Natural killer cell treated with Interleukin-12 subunit alpha and Interleukin-12 subunit beta and Interleukin-15 and Interleukin-18, amount 100 ng/mL, for 72 hours (primary cell): Measurements from ENCODE around the gene UBA6. TPM values are rescaled to one million over a fixed set of nuclear protein-coding genes. Genes with fewer than 3 reads are reported as not detected.
"Not testable (repeated sequence)": the region's sequence is repeated elsewhere in the genome, so short reads cannot be mapped to it uniquely, and the experiment has no call there.

Experiments
- ATAC-seq, 2 donors: fragments of 150-1000 bp; cut with Tn5 transposase in 1 of 2; sonication (Bioruptor Pico), chemical (Tn5 transposase) in 1 of 2; 2 replicates each; pipeline ENCODE4 v1.10.0; 2021
- DNase-seq: peaks from one replicate; pipeline ENCODE4 v3.0.0; 2022; ENCODE audit warnings: low spot score
- H3K27ac Mint-ChIP-seq, 2 donors: 1 replicate in 1 of 2; 2 replicates in 1 of 2; pipeline ENCODE4 v1.8.0; 2022; ENCODE audit warnings: mixed read lengths in 2 of 2, mild to moderate bottlenecking in 1 of 2, moderate library complexity in 1 of 2
- H3K27me3 Mint-ChIP-seq, 2 donors: 1 replicate in 1 of 2; 2 replicates in 1 of 2; pipeline ENCODE4 v1.8.0; 2022; ENCODE audit warnings: mixed read lengths in 2 of 2
- H3K36me3 Mint-ChIP-seq: one replicate; pipeline ENCODE4 v1.8.0; 2022; ENCODE audit warnings: mixed read lengths
- H3K4me1 Mint-ChIP-seq, 2 donors: 1 replicate in 1 of 2; 2 replicates in 1 of 2; pipeline ENCODE4 v1.8.0; 2022; ENCODE audit warnings: low read depth in 2 of 2, mixed read lengths in 2 of 2, mild to moderate bottlenecking in 1 of 2
- H3K4me3 Mint-ChIP-seq: one replicate; pipeline ENCODE4 v1.8.0; 2022; ENCODE audit warnings: mixed read lengths
- H3K9me3 Mint-ChIP-seq: 2 replicates; pipeline ENCODE4 v1.8.0; 2022; ENCODE audit warnings: mixed read lengths
- total RNA-seq, 2 donors: library from RNA; stranded (reverse); gene quantifications; one replicate each; pipeline ENCODE4 v1.2.3, GENCODE V29; 2022

Gene UBA6
- total RNA-seq, 2 donors from 2014 or later: 77.8 to 90.9 TPM

DNA sequence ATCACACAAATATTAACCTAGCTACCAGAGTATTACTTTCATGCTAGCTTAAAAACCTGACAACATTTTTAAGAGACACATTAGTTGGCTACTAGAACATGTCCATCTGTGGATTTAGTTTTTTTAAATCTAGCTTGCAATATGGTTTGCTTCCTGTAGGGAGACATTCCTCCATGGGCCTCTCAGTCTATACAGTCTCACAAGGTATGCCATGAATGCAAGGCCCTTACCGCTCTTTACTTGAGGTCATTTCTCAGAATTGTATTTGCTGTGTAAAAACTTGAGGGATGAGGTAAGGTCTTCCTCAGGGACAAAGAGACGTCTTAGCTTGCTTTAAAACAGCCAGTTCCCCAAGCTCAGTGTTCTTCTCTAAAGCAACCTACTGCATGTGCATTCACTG, 26.9 kb downstream of the UBA6 start:
- no peaks in the 10 kb centered on the region for H3K4me1 Mint-ChIP-seq
- DNase-seq (no peak), ATAC-seq (no peak)
- H3K27ac Mint-ChIP-seq: no peak overlapping the region
- H3K4me3 Mint-ChIP-seq: no peak overlapping the region
- H3K27me3 Mint-ChIP-seq: no peaks in the 10 kb centered on the region
- H3K36me3 Mint-ChIP-seq: peaks cover 22% of the 10 kb centered on the region
- no peaks in the 10 kb centered on the region for H3K9me3 Mint-ChIP-seq

DNA sequence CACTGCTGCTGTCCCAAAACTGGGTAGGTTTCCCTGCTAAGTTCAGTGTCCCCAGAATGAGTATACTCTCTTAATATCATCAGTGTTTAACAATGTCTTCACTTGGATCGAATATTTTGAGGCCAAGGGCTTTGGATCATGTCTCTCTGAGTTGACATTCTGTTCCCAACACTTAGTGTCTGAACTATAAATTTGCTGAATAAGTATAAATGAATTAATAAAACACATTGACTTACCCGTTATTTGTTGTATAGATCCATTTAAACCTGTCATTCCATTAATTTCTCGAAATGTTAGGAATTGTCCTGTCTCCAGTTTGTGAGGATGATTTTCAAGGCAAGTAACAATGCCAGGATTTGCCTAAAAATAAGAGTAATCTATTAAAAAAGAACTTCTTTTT, 32.6 kb downstream of the UBA6 start:
- DNase-seq (no peak), ATAC-seq (no peak)
- no peak overlapping the region for H3K27ac Mint-ChIP-seq
- no peaks in the 10 kb centered on the region for H3K4me1 Mint-ChIP-seq
- H3K36me3 Mint-ChIP-seq: peaks cover 23% of the 10 kb centered on the region
- H3K27me3 Mint-ChIP-seq: no peaks in the 10 kb centered on the region
- H3K4me3 Mint-ChIP-seq: no peak overlapping the region
- H3K9me3 Mint-ChIP-seq: no peaks in the 10 kb centered on the region

DNA sequence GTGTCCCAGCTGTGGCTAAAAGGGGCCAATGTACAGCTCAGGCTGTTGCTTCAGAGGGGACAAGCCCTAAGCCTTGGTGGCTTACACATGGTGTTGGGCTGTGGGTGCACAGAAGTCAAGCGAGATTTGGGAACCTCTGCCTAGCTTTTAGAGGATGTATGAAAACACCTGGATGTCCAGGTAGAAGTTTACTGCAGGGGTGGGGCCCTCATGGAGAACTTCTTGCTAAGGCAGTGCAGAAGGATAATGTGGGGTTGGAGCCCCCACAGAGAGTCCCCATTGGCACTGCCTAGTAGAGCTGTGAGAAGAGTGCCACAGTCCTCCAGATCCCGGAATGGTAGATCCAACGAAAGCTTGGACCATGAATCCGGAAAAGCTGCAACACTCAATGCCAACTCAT, 40.5 kb downstream of the UBA6 start:
- DNase-seq (no peak), ATAC-seq (no peak)
- Mint-ChIP-seq H3K9me3 (peaks cover 6% of the 10 kb centered on the region), H3K4me1 (peaks cover 22 to 23% of the 10 kb centered on the region in 2 donors), H3K36me3 (peaks cover 37% of the 10 kb centered on the region), H3K4me3 (no peak overlapping the region), H3K27me3 (no peaks in the 10 kb centered on the region), H3K27ac (no peak overlapping the region)

DNA sequence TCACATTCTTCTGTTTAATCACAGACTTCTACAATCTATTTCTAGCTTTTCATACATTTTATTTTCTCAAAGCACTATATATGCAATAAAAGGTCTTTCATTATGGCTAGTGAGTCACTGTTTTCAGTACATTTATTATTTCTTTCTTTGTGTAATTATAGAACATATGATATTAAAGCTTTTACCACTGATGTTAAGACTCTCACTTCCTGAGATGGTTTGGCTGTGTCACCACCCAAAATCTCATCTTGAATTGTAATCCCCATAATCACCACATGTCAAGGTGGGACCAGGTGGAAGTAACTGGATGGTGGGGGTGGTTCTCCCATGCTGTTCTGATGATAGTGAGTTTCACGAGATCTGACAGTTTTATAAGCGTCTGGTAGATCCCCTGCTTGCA, 41.9 kb downstream of the UBA6 start:
- ATAC-seq (no peak), DNase-seq (no peak)
- Mint-ChIP-seq H3K27me3 (no peaks in the 10 kb centered on the region), H3K9me3 (peaks cover 6% of the 10 kb centered on the region), H3K4me1 (peaks cover 24 to 27% of the 10 kb centered on the region in 2 donors), H3K4me3 (no peak overlapping the region), H3K27ac (no peak overlapping the region), H3K36me3 (peaks cover 50% of the 10 kb centered on the region)

DNA sequence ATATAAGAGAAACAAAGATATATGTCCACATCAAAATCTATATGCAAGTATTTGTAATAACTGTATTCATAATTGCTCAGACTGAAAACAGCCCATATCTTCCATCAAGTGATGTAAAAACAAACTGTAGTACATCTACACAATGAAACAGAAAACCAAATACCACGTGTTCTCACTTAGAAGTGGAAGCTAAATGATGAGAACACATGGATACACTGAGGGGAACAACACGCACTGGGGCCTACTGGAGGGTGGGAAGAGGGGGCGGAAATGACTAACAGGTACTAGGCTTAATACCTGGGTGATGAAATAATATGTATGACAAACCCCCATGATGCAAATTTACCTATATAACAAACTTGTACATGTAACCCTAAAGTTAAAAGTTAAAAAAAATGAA, 42.7 kb downstream of the UBA6 start:
- no peak overlapping the region for H3K4me3 Mint-ChIP-seq
- H3K27me3 Mint-ChIP-seq: no peaks in the 10 kb centered on the region
- peaks cover 29 to 31% of the 10 kb centered on the region in 2 donors for H3K4me1 Mint-ChIP-seq
- H3K27ac Mint-ChIP-seq: peak overlapping the region; percentile 58 to 64
- no peak for DNase-seq
- peaks cover 58% of the 10 kb centered on the region for H3K36me3 Mint-ChIP-seq
- peak; percentile 56 to 62 for ATAC-seq
- peaks cover 6% of the 10 kb centered on the region for H3K9me3 Mint-ChIP-seq

DNA sequence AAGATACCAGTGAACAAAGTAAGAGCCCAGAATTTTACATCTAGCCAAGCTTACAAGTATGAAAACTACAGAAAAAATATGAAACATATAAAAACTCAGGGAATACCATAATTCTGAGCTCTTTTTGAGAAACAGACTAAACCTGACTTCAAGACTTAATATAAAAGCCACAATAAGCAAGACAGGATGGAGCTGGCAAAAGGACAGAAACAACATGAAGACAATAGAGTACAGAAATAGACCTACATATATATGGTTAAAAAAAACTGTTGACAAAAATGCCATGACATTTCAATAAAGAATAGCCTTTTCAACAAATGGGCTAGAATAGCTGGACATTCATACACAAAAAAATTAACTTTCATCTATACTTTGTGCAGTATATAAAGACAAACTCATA, 49.4 kb downstream of the UBA6 start:
- Mint-ChIP-seq H3K4me1 (peaks cover 10 to 12% of the 10 kb centered on the region in 2 donors), H3K27me3 (no peaks in the 10 kb centered on the region), H3K4me3 (no peak overlapping the region), H3K36me3 (peaks cover 32% of the 10 kb centered on the region), H3K27ac (no peak overlapping the region), H3K9me3 (no peaks in the 10 kb centered on the region)
- ATAC-seq: no peak
- no peak for DNase-seq

DNA sequence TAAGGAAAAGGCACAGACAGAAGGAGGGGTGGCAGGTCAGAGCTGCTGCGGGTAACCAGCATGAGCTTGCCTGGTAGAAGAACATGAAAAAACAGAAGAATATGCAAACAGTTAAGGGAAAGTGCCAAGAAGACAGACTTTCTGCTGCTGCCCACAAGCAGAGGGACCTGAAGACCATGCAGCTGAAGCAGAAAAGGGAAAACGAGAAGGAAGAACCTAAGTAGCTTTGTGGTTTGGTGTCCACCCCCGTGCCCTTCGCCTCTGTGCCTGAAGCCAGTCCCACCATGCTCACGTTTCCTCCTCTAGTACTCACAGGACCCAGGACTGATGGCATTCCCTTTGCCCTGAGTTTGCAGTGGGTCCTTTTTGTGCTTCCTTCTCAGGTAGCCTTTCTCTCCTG, 62.8 kb downstream of the UBA6 start:
- Mint-ChIP-seq H3K36me3 (peaks cover 27% of the 10 kb centered on the region), H3K4me3 (no peak overlapping the region), H3K27me3 (no peaks in the 10 kb centered on the region), H3K27ac (no peak overlapping the region), H3K9me3 (no peaks in the 10 kb centered on the region), H3K4me1 (no peaks in the 10 kb centered on the region)
- DNase-seq: no peak
- no peak for ATAC-seq

DNA sequence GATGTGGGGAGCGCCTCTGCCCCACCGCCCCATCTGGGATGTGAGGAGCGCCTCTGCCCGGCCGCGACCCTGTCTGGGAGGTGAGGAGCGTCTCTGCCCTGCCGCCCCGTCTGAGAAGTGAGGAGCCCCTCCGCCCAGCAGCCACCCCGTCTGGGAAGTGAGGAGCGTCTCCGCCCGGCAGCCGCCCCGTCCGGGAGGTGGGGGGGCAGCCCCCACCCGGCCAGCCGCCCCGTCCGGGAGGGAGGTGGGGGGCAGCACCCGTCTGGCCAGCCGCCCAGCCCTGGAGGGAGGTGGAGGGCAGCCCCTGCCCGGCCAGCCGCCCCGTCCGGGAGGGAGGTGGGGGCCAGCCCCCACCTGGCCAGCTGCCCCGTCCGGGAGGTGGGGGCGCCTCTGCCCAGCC, 64.0 kb downstream of the UBA6 start:
- H3K27ac Mint-ChIP-seq, H3K4me3 Mint-ChIP-seq, ATAC-seq, DNase-seq, H3K4me1 Mint-ChIP-seq, H3K9me3 Mint-ChIP-seq, H3K27me3 Mint-ChIP-seq: not testable (repeated sequence)
- peaks cover 28% of the 10 kb centered on the region for H3K36me3 Mint-ChIP-seq

DNA sequence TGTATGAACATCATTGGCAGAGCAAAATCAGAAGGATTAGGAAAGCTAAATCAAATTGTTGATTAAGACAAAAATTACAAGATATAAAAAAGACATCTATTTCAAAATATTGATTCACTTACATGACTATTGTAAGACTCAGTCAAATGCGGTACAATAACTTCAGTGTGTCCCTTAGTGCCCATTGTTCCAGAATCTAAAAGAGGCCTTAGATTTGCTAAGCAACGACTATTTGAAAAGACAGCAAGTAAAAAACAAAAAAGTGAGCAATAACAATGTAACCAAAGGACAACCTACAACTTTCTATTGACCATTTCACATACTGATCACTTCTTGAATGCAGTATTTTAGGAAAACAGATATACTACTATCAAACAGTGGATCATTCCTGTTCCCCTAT, 65.6 kb downstream of the UBA6 start:
- peaks cover 30% of the 10 kb centered on the region for H3K36me3 Mint-ChIP-seq
- H3K27me3 Mint-ChIP-seq: no peaks in the 10 kb centered on the region
- no peak overlapping the region for H3K4me3 Mint-ChIP-seq
- DNase-seq (no peak), ATAC-seq (no peak)
- H3K27ac Mint-ChIP-seq: no peak overlapping the region
- H3K4me1 Mint-ChIP-seq: peaks cover 0 to 9% of the 10 kb centered on the region in 2 donors
- H3K9me3 Mint-ChIP-seq: no peaks in the 10 kb centered on the region

DNA sequence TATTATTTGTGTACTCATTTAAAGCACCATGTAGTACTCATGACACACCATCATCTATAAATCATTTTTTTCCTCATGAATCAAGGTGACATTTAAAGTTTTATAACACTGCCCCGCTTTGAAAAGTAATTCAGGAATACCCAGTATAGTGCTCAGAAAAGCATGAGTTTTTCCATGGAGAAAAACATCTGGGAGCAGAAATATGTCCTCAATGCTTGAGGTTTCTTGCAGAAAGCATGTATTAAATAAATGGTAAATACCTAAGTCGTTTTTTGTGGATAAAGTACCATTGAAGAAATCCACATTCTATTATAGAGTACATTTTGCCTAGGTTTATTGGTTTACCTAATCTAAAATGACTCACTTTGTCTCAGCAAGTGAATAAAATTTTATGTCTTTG, 66.2 kb downstream of the UBA6 start:
- DNase-seq: no peak
- Mint-ChIP-seq H3K36me3 (peaks cover 30% of the 10 kb centered on the region), H3K27me3 (no peaks in the 10 kb centered on the region), H3K4me1 (peaks cover 0 to 9% of the 10 kb centered on the region in 2 donors), H3K9me3 (no peaks in the 10 kb centered on the region), H3K4me3 (no peak overlapping the region), H3K27ac (no peak overlapping the region)
- ATAC-seq: no peak

DNA sequence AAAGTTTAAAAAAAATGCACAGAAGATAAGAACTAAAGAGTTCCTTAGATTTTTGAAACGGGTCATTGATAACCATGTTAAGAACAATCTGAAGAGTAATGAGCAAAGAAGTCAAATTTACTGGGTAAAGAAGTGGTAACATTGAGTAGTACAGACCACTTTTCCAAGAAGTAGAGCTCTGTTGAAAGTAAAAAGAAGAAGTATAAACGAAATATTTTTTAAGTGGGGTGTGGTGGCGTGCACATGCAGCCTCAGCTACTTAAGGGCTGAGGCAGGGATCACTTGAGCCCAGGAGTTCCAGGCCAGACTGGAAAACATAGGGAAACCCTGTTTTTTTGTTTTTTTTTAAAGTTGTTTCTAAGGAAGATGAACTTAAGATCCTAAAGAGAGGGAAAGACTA, 68.5 kb downstream of the UBA6 start:
- H3K27me3 Mint-ChIP-seq: no peaks in the 10 kb centered on the region
- H3K36me3 Mint-ChIP-seq: peaks cover 29% of the 10 kb centered on the region
- peak overlapping the region; percentile 78 for H3K4me3 Mint-ChIP-seq
- H3K4me1 Mint-ChIP-seq: peaks cover 0 to 9% of the 10 kb centered on the region in 2 donors
- no peak for DNase-seq
- ATAC-seq: peak in 1 of 2 donors; percentile 75
- no peaks in the 10 kb centered on the region for H3K9me3 Mint-ChIP-seq
- H3K27ac Mint-ChIP-seq: peak overlapping the region; percentile 52 to 72

DNA sequence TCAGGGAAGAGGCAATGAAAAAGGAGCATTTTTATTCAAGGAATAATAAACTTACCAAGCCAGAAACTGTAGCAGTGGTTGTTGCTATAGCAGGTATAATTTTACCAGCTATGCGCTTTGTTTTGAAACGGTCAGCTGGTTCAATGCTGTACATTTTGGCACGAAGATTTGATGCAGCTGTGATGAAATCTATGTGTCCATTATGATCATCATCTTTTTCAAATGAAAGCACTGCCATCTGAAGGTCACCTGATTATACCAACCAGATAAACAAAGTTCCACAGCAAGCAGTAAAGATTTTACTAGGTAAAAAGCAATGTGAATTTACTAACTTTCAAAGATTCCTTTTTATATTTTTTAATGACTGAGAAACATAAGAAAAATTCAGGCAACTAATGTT, 76.0 kb downstream of the UBA6 start:
- Mint-ChIP-seq H3K4me1 (no peaks in the 10 kb centered on the region), H3K27me3 (no peaks in the 10 kb centered on the region), H3K4me3 (no peak overlapping the region), H3K9me3 (no peaks in the 10 kb centered on the region), H3K27ac (no peak overlapping the region), H3K36me3 (peaks cover 23% of the 10 kb centered on the region)
- no peak for DNase-seq
- no peak for ATAC-seq

DNA sequence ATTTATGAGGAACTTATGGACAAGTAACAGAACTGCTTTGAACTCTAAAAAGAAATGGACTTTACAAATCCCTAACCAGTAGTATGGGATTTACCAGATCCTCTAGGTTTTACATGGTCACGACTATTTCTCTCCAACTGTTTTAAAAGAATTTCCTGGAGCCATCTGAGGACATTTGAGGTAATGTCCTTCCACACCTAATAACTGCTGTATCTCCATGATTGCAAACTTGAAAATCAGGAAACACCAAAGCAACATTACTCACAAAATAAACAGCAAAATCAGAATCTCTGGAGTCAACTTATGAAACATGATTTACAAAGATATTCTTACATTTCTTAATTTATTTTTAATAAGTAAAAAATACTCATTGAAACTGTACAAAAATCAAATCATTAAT, 84.5 kb downstream of the UBA6 start:
- ATAC-seq (no peak), DNase-seq (no peak)
- Mint-ChIP-seq H3K36me3 (peaks cover 34% of the 10 kb centered on the region), H3K27ac (no peak overlapping the region), H3K27me3 (no peaks in the 10 kb centered on the region), H3K4me3 (no peak overlapping the region), H3K4me1 (no peaks in the 10 kb centered on the region), H3K9me3 (no peaks in the 10 kb centered on the region)

DNA sequence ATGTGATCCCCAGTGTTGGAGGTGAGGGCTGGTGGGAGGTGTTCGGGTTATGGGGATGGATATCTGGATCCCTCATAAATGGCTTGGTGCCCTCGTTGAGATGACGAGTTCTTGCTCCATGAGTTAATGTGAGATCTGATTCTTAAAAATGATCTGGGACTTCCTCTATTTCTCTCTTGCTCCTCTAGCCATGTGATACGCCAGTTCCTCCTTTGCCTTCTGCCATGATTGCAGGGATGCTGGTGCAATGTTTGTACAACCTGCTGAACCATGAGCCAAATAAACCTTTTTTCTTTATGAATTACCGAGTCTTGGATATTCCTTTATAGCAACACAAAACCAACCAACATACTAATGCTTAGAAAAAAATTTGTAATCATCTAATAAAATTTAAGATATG, 85.8 kb downstream of the UBA6 start:
- no peaks in the 10 kb centered on the region for H3K27me3 Mint-ChIP-seq
- no peak overlapping the region for H3K4me3 Mint-ChIP-seq
- no peaks in the 10 kb centered on the region for H3K9me3 Mint-ChIP-seq
- ATAC-seq (no peak), DNase-seq (no peak)
- no peaks in the 10 kb centered on the region for H3K4me1 Mint-ChIP-seq
- peaks cover 32% of the 10 kb centered on the region for H3K36me3 Mint-ChIP-seq
- no peak overlapping the region for H3K27ac Mint-ChIP-seq

DNA sequence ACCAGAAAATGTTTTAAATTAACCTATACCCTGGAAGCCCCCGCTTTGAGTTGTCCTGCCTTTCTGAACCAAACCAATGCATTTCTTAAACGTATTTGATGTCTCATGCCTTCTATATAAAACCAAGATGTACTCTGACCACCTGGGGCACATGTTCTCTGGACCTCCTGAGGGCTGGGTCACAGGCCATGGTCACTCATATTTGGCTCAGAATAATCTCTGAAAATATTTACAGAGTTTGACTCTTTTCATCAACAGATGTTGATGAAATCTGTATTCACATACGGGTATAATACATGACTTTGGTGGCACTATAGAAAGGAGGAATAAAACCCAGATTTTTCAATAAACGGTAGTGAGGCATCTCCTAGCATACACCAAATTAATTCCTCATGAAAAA, 86.8 kb downstream of the UBA6 start:
- DNase-seq (no peak), ATAC-seq (no peak)
- Mint-ChIP-seq H3K27ac (no peak overlapping the region), H3K4me3 (no peak overlapping the region), H3K4me1 (no peaks in the 10 kb centered on the region), H3K9me3 (peaks cover 3% of the 10 kb centered on the region), H3K27me3 (no peaks in the 10 kb centered on the region), H3K36me3 (peaks cover 32% of the 10 kb centered on the region)
